Measurements from ENCODE around the gene AGAP1. TPM values are rescaled to one million over a fixed set of nuclear protein-coding genes. Genes with fewer than 3 reads are reported as not detected.

Gene AGAP1
- total and polyA plus RNA-seq, 10 donors = 1.1 to 26.6 (median 11.3) TPM

GRCh38 chr2:235608200-235608887 lies 114.5 kb downstream of the AGAP1 start:
- Histone ChIP-seq H3K4me1 (peaks cover 0 to 9% (median 1%) of the 10 kb centered on the region in 6 donors), H3K27me3 (replicated peaks in 1 of 7) (peaks cover 0 to 17% (median 0%) of the 10 kb centered on the region in 7 donors), H3K9me3 (peaks cover 0 to 4% (median 0%) of the 10 kb centered on the region in 8 donors), H3K27ac (no peak overlapping the region), H3K36me3 (no peaks in the 10 kb centered on the region), H3K4me3 (no peak overlapping the region)
- no peak for DNase-seq
- 81 to 88% (median 85%) methylated on average over 14 of the region's 14 CpGs for WGBS, 5 donors
- intact Hi-C loops (cut with DNase I; ENCODE audit: low total_unique reads) = no loop called here
- TF ChIP-seq CTCF (IDR thresholded peaks at IDR 0.05 in 8 of 11, conservative IDR thresholded peaks at IDR 0.05 in 3 of 11) (no peak), POLR2A (IDR thresholded peaks at IDR 0.05) (no peak), POLR2AphosphoS5 (IDR thresholded peaks at IDR 0.05) (no peak)

DNA sequence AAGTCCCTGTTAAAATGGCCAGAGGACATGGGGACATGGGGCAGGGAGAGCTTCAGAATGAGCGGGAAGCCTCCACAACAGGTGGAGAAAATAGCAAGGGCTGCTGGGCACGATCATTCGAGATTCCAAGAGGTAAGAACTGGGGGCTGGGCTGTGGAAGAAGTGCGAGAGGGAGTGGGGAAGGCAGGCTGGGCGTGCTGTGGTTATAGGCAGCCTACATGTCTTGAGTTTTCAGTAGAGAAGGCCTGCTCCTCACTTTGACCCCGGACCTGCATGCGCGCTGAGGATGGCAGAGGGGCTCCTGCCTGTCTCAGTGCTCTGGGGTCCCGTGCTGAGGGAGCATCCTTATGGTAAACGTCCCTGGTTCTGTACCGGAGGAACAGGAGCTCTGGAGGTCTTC lies 115.5 kb downstream of the AGAP1 start:
- peaks cover 0 to 17% (median 0%) of the 10 kb centered on the region in 7 donors for H3K27me3 ChIP-seq (replicated peaks in 1 of 7)
- H3K4me3 ChIP-seq = no peak overlapping the region
- 81 to 93% (median 91%) methylated on average over 11 of the region's 11 CpGs for WGBS, 5 donors
- no peaks in the 10 kb centered on the region for H3K36me3 ChIP-seq
- intact Hi-C loops (cut with DNase I; ENCODE audit: low total_unique reads) = no loop called here
- H3K9me3 ChIP-seq = no peaks in the 10 kb centered on the region
- peaks cover 0 to 12% (median 3%) of the 10 kb centered on the region in 6 donors for H3K4me1 ChIP-seq
- DNase-seq = no peak
- H3K27ac ChIP-seq = no peak overlapping the region
- no peak for TF ChIP-seq CTCF (IDR thresholded peaks at IDR 0.05 in 8 of 11, conservative IDR thresholded peaks at IDR 0.05 in 3 of 11)
- TF ChIP-seq POLR2AphosphoS5 (IDR thresholded peaks at IDR 0.05) = no peak
- no peak for TF ChIP-seq POLR2A (IDR thresholded peaks at IDR 0.05)

DNA sequence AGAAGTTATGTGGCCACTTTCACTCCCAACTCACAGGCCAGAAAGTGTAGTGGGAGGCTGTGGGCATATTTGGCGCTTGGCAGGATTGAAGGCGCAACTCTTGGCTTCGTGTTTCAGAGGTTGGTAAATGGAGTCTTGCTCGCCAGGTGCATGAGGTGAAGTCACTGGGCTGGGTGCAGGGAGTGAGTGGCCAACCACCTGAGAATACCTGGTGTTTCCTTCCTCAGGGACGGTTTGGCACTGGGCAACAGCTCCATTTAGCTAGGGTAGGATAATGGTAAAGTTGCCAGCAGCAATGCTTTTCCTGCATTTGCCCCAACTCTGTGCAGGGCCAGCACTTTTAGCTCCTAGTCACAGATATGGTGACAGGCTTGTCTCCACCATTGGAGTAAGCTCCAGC lies 115.9 kb downstream of the AGAP1 start:
- 83 to 93% (median 88%) methylated on average over 5 of the region's 5 CpGs for WGBS, 5 donors
- TF ChIP-seq CTCF (IDR thresholded peaks at IDR 0.05 in 8 of 11, conservative IDR thresholded peaks at IDR 0.05 in 3 of 11) (no peak), POLR2AphosphoS5 (IDR thresholded peaks at IDR 0.05) (no peak), POLR2A (IDR thresholded peaks at IDR 0.05) (no peak)
- no peak overlapping the region for H3K4me3 ChIP-seq
- H3K4me1 ChIP-seq = peaks cover 0 to 16% (median 5%) of the 10 kb centered on the region in 6 donors
- intact Hi-C loops (cut with DNase I; ENCODE audit: low total_unique reads) = no loop called here
- H3K9me3 ChIP-seq = no peaks in the 10 kb centered on the region
- H3K27me3 ChIP-seq (replicated peaks in 1 of 7) = peaks cover 0 to 16% (median 0%) of the 10 kb centered on the region in 7 donors
- H3K27ac ChIP-seq = no peak overlapping the region
- no peak for DNase-seq
- no peaks in the 10 kb centered on the region for H3K36me3 ChIP-seq

- WGBS, 5 donors = 81 to 91% (median 84%) methylated on average over 12 of the region's 12 CpGs
- Histone ChIP-seq H3K36me3 (no peaks in the 10 kb centered on the region), H3K4me1 (peaks cover 0 to 20% (median 9%) of the 10 kb centered on the region in 6 donors), H3K27ac (no peak overlapping the region), H3K9me3 (no peaks in the 10 kb centered on the region), H3K27me3 (replicated peaks in 1 of 7) (peaks cover 0 to 10% (median 0%) of the 10 kb centered on the region in 7 donors), H3K4me3 (no peak overlapping the region)
- no peak for DNase-seq
- TF ChIP-seq POLR2A (IDR thresholded peaks at IDR 0.05) (no peak), CTCF (IDR thresholded peaks at IDR 0.05 in 8 of 11, conservative IDR thresholded peaks at IDR 0.05 in 3 of 11) (no peak), POLR2AphosphoS5 (IDR thresholded peaks at IDR 0.05) (no peak)
- intact Hi-C loops (cut with DNase I; ENCODE audit: low total_unique reads) = no loop called here
Measured at GRCh38 chr2:235610696-235611257, 116.9 kb downstream of the AGAP1 start.

Measured in spleen (tissue), 11 donors.